GM06990 (cell line): ENCODE measurements around the gene KCNJ14.

ENCODE experiments used
- DNase-seq: peaks from one replicate; pipeline ENCODE4 v3.0.0-alpha.2; 2011; ENCODE audit not compliant: insufficient read length; ENCODE audit errors: extremely low read depth
- H3K27me3 ChIP-seq: replicated peaks from 2 replicates; pipeline ENCODE4 v1.6.0; 2011; ENCODE audit warnings: low read length; ENCODE audit not compliant: control insufficient read depth, insufficient read depth
- H3K36me3 ChIP-seq: 2 replicates; pipeline ENCODE4 v1.5.1; 2011; ENCODE audit warnings: low read length; ENCODE audit not compliant: control insufficient read depth, insufficient read depth
- H3K4me3 ChIP-seq: replicated peaks from 2 replicates; pipeline ENCODE4 v1.5.1; 2011; ENCODE audit warnings: low read depth, mild to moderate bottlenecking, control low read depth, low read length
- TF ChIP-seq, protein P1 (sequence below): IDR thresholded peaks from 2 replicates; pipeline ENCODE4 v1.5.1; 2011; ENCODE audit warnings: low read length, control low read depth, mild to moderate bottlenecking, inconsistent platforms; ENCODE audit not compliant: insufficient read depth, poor library complexity, severe bottlenecking

The KCNJ14 gene

GRCh38 chr19:48417421-48417820 lies 38.0 kb upstream of the KCNJ14 start:
- Histone ChIP-seq H3K27me3 (no peaks in the 10 kb centered on the region), H3K36me3 (no peaks in the 10 kb centered on the region)
- DNase-seq, result no peak

DNA sequence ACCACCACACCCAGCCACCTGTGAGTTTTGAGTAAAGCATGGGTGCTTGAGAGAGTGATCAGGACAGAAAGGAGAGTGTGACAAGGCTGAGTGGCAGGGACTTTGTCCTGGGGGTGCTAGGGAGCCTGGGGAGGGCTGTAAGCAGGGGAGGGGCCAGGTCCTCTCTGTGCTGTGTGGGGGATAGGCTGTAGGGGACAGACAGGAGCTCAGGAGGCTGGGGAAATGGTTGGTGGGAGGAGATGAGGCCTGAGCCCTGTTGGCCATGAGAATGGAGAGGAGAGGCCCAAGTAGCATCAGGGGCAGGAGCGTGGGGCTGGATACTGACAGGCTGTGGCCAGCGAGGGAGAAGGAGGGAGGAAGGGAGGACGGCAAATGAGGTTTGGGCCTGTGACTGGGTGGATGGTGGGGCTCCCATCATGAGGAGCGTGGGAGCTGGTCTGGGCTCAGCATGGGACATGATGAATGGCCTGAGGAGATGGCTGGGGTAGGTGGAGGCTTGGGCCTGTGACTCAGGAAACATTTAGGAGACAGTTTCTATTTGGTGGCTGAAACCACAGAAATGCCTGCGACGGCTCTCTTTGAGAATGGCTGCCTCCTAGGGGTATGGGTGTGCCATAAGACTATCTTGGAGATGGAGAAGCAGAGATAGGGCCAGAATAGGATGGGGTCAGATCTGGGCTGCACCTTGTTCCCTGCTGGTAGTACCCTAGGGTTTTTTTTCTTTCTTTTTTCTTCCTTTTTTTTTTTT lies 36.9 kb upstream of the KCNJ14 start:
- Histone ChIP-seq H3K27me3 (no peaks in the 10 kb centered on the region), H3K36me3 (no peaks in the 10 kb centered on the region), H3K4me3 (no peak overlapping the region)
- TF ChIP-seq, protein P1, sequence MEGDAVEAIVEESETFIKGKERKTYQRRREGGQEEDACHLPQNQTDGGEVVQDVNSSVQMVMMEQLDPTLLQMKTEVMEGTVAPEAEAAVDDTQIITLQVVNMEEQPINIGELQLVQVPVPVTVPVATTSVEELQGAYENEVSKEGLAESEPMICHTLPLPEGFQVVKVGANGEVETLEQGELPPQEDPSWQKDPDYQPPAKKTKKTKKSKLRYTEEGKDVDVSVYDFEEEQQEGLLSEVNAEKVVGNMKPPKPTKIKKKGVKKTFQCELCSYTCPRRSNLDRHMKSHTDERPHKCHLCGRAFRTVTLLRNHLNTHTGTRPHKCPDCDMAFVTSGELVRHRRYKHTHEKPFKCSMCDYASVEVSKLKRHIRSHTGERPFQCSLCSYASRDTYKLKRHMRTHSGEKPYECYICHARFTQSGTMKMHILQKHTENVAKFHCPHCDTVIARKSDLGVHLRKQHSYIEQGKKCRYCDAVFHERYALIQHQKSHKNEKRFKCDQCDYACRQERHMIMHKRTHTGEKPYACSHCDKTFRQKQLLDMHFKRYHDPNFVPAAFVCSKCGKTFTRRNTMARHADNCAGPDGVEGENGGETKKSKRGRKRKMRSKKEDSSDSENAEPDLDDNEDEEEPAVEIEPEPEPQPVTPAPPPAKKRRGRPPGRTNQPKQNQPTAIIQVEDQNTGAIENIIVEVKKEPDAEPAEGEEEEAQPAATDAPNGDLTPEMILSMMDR, result no peak
- no peak for DNase-seq

More at GRCh38 chr19:48417421-48417820, 38.0 kb upstream of the KCNJ14 start:
- no peak overlapping the region for H3K4me3 ChIP-seq
- TF ChIP-seq, protein P1, result no peak

GRCh38 chr19:48419158-48419920 lies 36.0 kb upstream of the KCNJ14 start:
- Histone ChIP-seq H3K27me3 (no peaks in the 10 kb centered on the region), H3K4me3 (peak overlapping the region; percentile 47), H3K36me3 (no peaks in the 10 kb centered on the region)
- TF ChIP-seq, protein P1, result no peak
- peak; percentile 75 for DNase-seq

DNA sequence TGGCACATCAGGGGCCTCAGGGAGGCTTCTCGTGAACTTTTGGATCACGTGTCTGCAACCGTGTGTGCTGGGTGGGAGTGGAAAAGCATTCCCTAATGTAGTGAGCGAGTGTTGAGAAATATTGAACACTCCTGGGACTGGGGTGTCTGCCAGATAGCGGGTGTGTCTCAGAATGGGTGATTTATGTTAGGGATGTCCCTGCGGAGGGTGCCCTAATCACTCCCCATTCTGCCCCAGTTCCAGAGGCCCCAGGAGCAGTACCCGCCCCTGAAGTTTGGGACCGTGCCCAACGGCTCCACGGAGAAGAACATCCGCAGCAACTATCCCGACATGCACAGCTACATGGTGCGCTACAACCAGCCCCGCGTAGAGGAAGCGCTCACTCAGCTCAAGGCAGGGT lies 33.8 kb upstream of the KCNJ14 start:
- H3K36me3 ChIP-seq, result no peaks in the 10 kb centered on the region
- no peaks in the 10 kb centered on the region for H3K27me3 ChIP-seq
- DNase-seq, result no peak
- TF ChIP-seq, protein P1, result no peak
- no peak overlapping the region for H3K4me3 ChIP-seq

DNA sequence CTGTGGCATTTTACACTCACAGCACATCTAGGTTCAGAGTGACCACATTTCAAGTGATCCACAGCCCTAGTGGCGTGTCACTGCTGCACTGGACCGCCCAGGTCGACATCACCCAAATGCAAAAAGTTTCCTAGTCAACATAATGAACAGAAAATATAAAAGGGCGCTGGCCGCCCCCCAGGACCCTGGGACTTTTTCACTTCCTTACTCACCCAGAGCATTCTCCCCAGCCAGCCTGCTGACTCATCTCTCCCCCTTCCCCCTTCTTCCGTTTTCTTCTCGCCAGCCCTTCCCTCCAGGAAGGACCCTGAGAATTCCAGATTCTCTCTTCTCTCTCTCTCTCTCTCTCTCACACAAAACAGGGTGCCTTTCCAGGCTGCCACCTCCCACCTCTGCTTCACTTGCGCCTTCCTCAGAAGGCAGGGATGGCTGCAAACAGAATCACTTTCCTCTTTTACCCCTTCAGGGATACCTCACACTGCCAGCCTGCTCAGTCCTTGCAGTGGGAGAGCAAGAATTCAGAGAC lies 30.6 kb upstream of the KCNJ14 start:
- Histone ChIP-seq H3K4me3 (no peak overlapping the region), H3K27me3 (no peaks in the 10 kb centered on the region), H3K36me3 (no peaks in the 10 kb centered on the region)
- DNase-seq, result no peak
- TF ChIP-seq, protein P1, result no peak
